ENCODE measurements around the gene PILRA. TPM values are rescaled to one million over a fixed set of nuclear protein-coding genes. Genes with fewer than 3 reads are reported as not detected.

Gene PILRA
- total RNA-seq, 1 experiment from 2014 or later = 3.2 TPM

GRCh38 chr7:100426516-100426915 lies 53.2 kb downstream of the PILRA start:
- no peak overlapping the region for H2BK15ac ChIP-seq (ENCODE audit: low read depth, low read length)
- no peak for TF ChIP-seq CTCF (conservative IDR thresholded peaks at IDR 0.05)
- no peak overlapping the region for H3K4me2 ChIP-seq (ENCODE audit: insufficient read depth, insufficient read length, low read length)
- no peak for DNase-seq
- H4K5ac ChIP-seq (ENCODE audit: insufficient read length, low read depth, low read length) = no peak overlapping the region
- no peak overlapping the region for H3K56ac ChIP-seq (ENCODE audit: insufficient read length, low read depth, low read length)
- peaks cover 3% of the 10 kb centered on the region for H3K79me1 ChIP-seq (ENCODE audit: insufficient read depth, low read depth, low read length, poor library complexity, severe bottlenecking)
- H3K4me3 Mint-ChIP-seq = no peak overlapping the region
- no peak overlapping the region for H2AK5ac ChIP-seq (ENCODE audit: insufficient read length, low read length)
- no peak overlapping the region for H2BK120ac ChIP-seq (ENCODE audit: low read depth, low read length, poor library complexity, severe bottlenecking)
- no peak overlapping the region for H2BK20ac ChIP-seq (ENCODE audit: low read depth, low read length, poor library complexity, severe bottlenecking)
- no peak overlapping the region for H3K27ac ChIP-seq (ENCODE audit: insufficient read length, low read depth, low read length)
- H2AFZ ChIP-seq (ENCODE audit: low read length) = no peak overlapping the region
- H3K4me1 ChIP-seq (ENCODE audit: insufficient read depth, low read length) = no peaks in the 10 kb centered on the region
- H3K23me2 ChIP-seq (ENCODE audit: insufficient read length, low read depth, low read length, poor library complexity, severe bottlenecking) = peaks cover 4% of the 10 kb centered on the region
- H3K9ac ChIP-seq (ENCODE audit: extremely low read depth, insufficient read length, low read length) = no peak overlapping the region
- no peak overlapping the region for H3K27ac Mint-ChIP-seq
- H3K36me3 Mint-ChIP-seq (ENCODE audit: insufficient read depth in 1 of 3, low read depth in 3 of 3) = peaks cover 4 to 11% (median 8%) of the 10 kb centered on the region in 3 experiments
- H3K9me3 Mint-ChIP-seq = peaks cover 4 to 14% of the 10 kb centered on the region in 2 experiments; a peak in 3 of 5 replicates
- no peaks in the 10 kb centered on the region for H3K27me3 ChIP-seq (ENCODE audit: insufficient read depth, low read length)
- H2BK12ac ChIP-seq (ENCODE audit: insufficient read length, low read depth, low read length) = no peak overlapping the region
- no peak overlapping the region for H3K18ac ChIP-seq (ENCODE audit: insufficient read length, low read depth, low read length)
- no peak overlapping the region for H4K91ac ChIP-seq (ENCODE audit: insufficient read length, low read depth, low read length)
- no peak overlapping the region for H4K8ac ChIP-seq (replicated peaks; ENCODE audit: insufficient read length, low read depth, low read length)
- H3K27me3 Mint-ChIP-seq (ENCODE audit: low read depth) = peaks cover 25% of the 10 kb centered on the region
- no peak overlapping the region for H3K23ac ChIP-seq (ENCODE audit: insufficient read length, low read depth, low read length)
- no peak overlapping the region for H2BK5ac ChIP-seq (ENCODE audit: insufficient read length, low read length)
- no peak overlapping the region for H3T11ph ChIP-seq (ENCODE audit: low read length)
- no peaks in the 10 kb centered on the region for H4K20me1 ChIP-seq (ENCODE audit: control insufficient read depth, insufficient read depth, insufficient read length)
- H3K4ac ChIP-seq (ENCODE audit: low read depth, low read length) = no peak overlapping the region
- H3K4me1 Mint-ChIP-seq = peaks cover 9 to 12% of the 10 kb centered on the region in 2 experiments
- H3K9me3 ChIP-seq (ENCODE audit: control insufficient read depth, low read depth, low read length) = no peaks in the 10 kb centered on the region
- no peak overlapping the region for H3K14ac ChIP-seq (ENCODE audit: insufficient read depth, low read length)
- H3K79me2 ChIP-seq (ENCODE audit: insufficient read depth, low read length) = no peaks in the 10 kb centered on the region; the same call in 1 of the 2 replicates

All from H9 (cell line).